Transverse colon (tissue), 3 donors: ENCODE results near the gene WDR64.

ENCODE experiments used
- CTCF ChIP-seq, 5 experiments: fragments of 200-600 bp in 3 of 5; fragments of 450-650 bp in 2 of 5; sonication (generic) in 3 of 5; IDR thresholded peaks; 1 replicate in 2 of 5; 2 replicates in 3 of 5; pipeline ENCODE4 v1.5.1; 2016 to 2017; ENCODE audit warnings: antibody characterized with exemption in 5 of 5, inconsistent platforms in 3 of 5, mild to moderate bottlenecking in 2 of 5, moderate library complexity in 1 of 5
- EP300 ChIP-seq: sonication (generic); formaldehyde crosslinking; IDR thresholded peaks from one replicate; pipeline ENCODE4 v1.6.1; 2017; ENCODE audit warnings: antibody characterized with exemption, low read depth

DNA sequence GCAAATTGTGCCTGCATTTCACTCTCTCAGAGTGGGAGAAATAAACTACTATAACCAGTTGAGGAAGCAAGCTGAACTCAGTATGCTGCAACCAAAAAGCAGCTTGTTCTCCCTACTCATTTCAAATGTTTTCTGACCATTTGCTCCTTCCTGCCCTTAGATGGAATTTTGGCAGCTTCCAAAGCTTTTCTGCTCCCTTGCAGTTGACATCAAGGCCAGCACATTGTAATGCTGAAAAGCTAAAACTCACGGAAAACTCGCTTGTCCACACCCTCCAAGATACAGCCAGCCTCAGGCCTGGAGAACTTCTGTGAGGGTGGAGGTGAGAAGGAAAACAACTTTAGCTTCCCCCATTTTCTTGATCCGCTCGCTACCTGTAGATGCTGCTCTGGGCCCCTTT is 6.9 kb upstream of the WDR64 start:
- TF ChIP-seq EP300 = no peak
- no peak for TF ChIP-seq CTCF (IDR thresholded peaks at IDR 0.05)
